T follicular helper cell (primary cell): ENCODE measurements around the gene OR5K2.

ENCODE experiments used
- DNase-seq: peaks from one replicate; pipeline ENCODE4 v3.0.0-alpha.2; 2020; ENCODE audit warnings: low read depth

Gene OR5K2

DNA sequence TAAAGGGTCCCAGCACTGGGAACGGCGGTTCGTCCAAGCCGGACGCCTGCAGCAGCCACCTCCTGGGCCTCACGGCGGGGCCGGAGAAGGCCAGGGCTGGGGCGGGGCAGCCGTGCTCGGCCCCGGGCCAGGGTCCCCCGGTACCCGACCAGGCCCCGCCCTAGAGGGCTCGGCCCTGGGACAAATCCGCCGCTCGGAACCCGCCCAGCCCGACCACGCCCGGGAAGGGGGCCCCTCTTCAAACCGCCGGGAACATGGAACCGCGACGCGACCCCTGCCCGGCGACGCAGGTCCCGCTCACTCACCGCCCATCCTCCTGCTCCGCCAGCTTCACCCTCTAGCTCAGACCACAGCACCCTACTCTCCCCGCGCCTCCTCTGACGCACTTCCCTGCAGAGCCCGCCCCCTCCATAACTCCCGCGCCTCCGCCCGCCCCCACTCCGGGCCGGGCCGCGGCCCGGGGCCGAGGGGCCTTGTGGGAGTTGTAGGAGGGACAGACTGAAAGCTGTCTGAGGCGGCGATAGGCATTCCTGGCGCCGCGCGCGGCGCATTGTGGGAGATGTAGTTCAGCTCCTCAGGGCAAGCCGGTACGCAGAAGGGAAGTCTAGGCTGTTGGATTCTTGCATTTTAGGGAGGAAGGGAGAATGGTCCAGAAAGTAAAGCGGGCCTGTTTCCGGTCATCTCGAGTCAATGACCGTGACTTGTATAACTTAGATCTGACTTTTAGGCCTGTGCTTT is 25.2 kb downstream of the OR5K2 start, which contains the start of gene CLDND1:
TSS of gene CLDND1 (minus strand) at position 359 of the 738 bp plus-strand sequence. CDS start 1,478 bp downstream, outside the sequence.
- DNase-seq, result peak; percentile 93

DNA sequence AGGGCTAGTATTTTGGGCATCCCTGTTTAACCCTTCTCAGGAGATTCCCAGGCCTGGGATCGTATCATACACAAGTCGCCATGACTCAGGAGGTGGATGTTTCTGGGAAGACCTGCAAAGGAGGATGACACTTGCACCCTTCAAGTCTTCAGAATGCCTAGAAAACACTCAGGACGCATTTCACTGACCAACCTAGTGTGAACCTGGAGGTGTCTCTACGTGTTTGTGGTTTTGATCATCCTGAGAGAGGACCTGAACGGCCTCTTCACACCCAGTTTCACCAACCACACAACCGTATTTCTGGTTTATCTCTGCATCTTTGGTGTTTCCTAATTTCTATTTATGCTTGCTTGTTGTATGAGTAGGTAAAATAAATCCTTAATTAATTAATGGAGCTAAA is 28.0 kb downstream of the OR5K2 start:
- no peak for DNase-seq

DNA sequence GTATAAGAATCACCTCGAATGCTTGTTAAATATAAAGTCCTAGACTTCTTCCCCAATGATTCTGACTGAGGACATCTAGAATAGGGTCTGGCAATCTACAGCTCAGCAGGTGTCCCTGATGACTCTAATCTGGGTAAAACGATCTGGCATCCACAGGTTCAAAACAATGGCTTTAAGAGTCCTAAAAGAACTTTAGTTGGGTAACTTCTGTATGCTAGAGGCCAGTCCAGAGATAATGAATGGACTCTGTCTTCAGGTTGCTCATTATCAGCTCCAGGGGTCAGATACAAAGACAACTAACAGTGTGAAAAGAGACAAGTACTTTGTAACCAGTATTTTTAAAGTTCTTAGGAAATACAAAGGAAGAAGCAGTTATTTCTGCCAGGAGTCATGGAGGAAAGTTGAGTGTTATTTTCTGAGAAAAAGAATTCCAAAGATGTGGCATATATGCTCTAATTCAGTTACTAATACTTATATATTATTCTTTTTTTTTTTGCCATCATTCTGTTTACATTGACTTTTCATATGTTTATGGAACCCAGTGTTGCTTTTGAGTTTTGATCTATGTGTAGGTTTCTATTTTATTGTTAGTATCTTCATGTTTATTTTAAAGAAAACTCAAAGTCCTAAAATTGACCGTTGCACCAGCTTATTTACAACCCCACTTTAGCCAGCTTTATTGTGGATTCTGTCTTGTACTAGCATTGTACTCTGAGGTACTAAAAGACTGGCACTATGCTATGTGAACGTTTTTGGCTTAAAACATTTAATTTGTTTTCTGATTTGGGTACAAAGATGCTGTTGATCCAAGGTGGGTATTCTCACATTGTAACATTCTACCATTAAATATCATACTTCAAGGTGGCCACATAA is 31.2 kb downstream of the OR5K2 start:
- no peak for DNase-seq

DNA sequence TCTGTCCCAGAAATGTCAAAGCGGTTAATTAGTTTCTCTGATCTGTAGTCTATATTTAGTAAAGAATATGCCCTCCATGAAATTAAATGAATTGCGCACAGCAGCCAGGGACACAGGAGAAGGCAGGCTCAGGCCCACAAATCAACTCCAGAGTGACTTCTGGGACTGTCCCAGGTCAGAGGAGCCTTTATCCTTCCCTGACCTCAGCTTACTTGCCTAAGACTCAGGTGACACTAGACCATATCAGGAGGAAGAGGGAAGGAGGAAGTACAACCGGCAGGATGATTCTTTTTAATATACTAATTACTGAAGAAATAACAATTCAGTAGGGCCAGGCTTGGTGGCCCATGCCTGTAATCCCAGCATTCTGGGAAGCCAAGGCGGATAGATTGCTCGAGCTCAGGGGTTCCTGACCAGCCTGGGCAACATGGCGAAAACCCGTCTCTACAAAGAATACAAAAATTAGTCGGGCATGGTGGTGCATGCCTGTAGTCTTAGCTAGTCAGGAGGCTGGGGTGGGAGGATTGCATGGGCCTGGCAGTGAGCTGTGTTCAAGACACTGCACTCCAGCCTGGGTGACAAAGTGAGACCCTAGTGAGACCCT is 32.5 kb downstream of the OR5K2 start:
- DNase-seq, result no peak

DNA sequence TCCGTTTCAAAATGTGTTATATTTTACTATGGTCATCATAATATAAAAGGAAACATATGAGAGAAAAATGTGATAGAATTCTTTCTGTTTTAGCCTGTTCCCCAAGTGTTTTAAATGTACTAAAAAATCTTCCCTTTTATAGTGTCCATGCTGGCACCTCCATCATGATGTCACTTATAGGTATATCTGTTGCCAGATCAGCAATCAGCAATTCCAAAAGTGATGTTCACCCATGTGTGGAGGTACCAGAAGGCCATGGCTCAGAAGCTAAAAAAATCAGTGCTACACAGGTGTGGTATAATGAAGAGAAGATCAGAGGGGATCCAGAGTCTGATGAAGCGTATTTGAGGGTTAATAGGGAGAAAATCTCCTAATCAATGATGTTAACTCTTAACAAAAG is 33.2 kb downstream of the OR5K2 start:
- no peak for DNase-seq

DNA sequence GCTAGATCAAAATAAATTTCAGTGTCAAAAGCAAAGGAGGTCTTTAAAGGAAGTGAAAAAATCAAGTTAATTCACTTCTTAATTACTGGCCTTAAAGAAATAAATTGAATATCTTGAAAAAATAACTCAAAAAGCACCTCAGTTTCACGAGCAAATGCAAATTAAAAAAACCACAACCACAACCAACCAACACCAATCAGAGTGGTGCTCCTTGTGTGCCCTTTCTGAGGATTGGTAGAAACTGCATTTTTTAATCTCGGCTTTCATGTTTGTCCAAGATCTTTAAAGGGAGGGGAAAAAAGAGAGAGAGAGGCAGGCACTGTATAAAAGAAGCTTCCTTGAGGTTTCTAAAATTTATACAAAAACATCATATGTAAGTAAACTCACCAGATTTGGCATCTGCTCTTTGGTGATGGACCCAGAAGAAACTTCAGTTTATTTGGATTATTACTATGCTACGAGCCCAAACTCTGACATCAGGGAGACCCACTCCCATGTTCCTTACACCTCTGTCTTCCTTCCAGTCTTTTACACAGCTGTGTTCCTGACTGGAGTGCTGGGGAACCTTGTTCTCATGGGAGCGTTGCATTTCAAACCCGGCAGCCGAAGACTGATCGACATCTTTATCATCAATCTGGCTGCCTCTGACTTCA is 34.3 kb downstream of the OR5K2 start, which contains the start of gene GPR15:
TSS of gene GPR15 (plus strand) at position 357 of the 653 bp plus-strand sequence. CDS start at position 413, 56 bp downstream.
- DNase-seq, result no peak

DNA sequence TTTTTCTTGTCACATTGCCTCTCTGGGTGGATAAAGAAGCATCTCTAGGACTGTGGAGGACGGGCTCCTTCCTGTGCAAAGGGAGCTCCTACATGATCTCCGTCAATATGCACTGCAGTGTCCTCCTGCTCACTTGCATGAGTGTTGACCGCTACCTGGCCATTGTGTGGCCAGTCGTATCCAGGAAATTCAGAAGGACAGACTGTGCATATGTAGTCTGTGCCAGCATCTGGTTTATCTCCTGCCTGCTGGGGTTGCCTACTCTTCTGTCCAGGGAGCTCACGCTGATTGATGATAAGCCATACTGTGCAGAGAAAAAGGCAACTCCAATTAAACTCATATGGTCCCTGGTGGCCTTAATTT is 34.8 kb downstream of the OR5K2 start:
- no peak for DNase-seq

DNA sequence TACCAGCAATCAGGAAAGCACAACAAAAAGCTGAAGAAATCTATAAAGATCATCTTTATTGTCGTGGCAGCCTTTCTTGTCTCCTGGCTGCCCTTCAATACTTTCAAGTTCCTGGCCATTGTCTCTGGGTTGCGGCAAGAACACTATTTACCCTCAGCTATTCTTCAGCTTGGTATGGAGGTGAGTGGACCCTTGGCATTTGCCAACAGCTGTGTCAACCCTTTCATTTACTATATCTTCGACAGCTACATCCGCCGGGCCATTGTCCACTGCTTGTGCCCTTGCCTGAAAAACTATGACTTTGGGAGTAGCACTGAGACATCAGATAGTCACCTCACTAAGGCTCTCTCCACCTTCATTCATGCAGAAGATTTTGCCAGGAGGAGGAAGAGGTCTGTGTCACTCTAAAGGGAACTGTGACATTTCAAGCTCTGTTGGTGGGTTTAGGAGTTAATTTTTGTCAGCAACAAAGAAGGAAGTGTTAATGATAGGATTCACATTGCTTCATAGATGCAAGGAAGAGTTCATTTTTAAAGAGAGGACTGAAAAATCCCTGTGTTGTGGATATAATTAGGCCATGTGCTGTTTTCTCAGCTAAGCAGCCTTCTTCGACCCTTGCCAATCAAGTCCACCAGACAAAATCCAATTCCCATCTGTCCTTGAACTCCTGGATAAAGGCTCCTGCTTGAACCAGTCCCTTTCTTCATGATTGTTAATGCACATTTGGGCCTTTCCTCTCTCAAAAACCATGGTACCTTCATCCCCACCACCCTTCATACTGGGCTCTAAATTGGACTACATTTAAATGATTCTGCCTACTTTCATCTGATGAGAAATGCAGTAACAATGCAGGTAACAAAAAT is 35.5 kb downstream of the OR5K2 start:
- DNase-seq, result no peak

DNA sequence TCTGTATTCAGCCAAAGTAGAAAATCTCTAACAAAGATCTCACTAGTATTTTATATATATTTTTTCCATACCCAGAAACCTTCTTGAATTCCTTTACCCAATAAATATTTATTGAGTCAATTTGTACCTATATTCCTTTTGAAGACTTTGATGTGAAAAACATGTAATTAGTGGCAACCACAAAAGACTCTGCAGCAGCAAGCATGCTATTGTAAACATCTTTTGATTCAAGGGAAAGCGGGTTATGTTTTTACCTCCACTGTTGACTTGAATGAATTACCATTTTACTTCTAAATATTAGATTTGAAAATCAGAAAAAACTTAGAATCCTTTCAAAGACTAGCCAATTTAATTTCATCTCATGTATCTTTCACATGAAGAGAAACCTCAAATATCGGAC is 36.7 kb downstream of the OR5K2 start:
- no peak for DNase-seq

DNA sequence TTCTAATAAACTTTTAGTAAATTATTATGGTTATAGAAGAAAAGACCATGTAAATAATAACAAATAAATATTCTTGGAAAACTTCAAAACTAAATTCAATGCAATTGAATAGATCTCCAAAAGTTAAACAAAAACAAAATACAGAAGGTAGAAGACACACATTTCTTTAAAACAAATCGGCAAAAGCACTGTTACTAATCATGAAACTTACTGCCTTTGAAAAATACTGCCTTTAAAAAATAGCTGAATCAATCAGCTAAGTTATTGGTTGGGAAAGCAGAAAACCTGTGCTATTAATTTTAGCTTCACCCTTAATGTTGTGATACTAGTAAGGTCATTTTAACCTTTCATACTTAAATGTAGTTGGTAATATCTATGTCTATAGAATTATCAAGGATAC is 37.3 kb downstream of the OR5K2 start:
- no peak for DNase-seq

DNA sequence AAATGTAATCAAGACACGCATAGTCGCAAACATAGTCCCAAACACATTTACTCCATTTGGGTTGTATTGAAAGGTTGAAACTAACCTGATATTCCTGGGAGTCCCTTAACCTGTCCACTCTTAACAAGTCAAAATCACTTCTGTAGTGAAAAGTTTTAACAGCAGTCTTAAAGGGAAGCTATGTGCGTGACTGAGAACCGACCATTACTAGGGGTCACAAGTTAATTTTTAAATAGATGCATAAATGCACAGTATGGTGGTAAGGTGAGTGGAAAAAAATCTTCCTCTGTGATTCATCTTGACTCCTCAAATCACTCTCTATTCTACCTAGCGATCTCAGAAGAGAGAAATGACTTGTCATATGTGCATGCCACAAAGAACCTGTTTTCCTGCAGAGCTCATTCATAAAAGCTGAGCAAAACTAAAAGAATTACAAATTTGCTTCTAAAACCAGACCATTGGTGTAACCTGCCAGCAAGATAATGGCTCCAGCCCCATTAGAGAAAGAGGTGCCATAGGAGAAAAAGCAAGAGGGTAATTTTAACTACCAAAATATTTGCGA is 39.1 kb downstream of the OR5K2 start:
- DNase-seq, result no peak

DNA sequence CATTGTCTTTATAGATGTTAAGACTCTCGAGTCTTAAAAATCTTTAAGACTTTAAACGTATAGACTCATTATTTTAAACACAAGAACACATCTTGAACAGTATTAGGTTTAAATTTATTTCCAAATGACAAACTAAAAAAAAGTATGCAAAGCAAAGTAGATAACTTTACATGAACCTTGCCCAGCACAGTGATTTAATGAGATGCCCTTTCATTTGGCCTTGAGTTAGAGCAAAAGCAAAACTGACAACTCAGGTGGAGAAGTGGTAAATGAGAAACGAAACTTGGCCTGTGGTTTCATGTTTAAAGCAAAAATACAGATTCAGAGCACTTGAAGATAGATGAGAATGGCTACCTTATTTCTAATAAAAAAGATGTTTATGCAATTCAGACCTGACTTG is 42.9 kb downstream of the OR5K2 start:
- no peak for DNase-seq

DNA sequence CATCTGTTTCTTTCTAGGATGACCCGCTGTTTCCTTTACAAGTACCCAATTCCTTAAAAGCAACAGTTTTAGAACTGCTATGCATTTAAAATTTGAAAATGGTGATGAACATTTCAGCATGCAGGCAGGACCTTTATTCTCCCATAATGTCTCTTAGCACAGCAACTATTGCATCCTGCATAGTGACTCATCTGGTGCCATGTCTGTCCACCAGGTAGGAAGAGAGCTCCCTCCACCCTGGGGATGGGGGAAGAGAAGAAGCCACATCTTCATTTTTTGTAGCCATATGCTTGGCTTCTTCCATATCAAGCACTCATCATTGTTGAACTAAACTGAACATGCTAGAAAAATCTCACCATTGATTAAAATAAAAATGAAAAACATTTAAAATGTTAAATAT is 44.2 kb downstream of the OR5K2 start:
- DNase-seq, result no peak

DNA sequence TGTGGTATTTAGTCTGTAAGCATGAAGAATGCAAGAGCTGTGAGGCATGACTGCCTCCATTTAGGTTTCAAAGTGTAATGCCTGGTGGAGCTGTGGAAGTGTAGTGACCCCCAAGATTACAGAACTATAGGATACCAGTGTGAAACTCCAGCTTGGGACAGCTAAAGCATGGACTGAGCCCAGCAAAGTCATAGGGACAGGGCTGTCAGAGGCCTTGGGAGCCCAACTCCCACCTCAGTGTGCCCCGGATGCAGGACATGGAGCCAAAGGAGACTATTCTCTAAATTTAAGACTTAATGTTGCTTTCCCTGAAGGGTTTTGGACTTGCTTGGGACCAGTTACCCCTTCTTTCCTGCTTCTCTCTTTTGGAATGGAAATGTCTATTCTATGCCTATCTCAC is 45.1 kb downstream of the OR5K2 start:
- DNase-seq, result no peak

DNA sequence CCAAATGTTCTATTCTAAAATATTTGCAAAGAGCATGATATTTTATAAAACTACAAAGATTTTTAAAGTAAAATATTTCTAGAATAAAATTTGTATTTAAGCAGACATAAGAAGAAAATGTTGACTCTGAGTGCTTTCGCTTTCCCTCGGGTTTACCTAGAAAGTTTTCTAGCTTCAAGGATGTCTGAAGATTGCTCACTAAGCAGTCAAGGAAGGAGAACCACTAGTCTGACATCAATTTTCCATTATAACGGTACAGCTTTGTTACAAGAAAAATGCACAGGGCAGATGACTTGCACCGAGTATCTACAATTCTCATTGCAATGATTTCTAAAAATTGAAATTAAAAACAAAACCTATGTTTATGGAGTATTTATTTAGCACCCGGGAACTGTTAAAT is 48.5 kb downstream of the OR5K2 start:
- no peak for DNase-seq
